HG03139 (cell line): ENCODE data around the gene RGS6.

ENCODE experiments used
- ATAC-seq: cut with Tn5 transposase; IDR thresholded peaks from one replicate; pipeline ENCODE4 v1.9.1; 2021; ENCODE audit not compliant: unreplicated experiment

RGS6 gene

DNA sequence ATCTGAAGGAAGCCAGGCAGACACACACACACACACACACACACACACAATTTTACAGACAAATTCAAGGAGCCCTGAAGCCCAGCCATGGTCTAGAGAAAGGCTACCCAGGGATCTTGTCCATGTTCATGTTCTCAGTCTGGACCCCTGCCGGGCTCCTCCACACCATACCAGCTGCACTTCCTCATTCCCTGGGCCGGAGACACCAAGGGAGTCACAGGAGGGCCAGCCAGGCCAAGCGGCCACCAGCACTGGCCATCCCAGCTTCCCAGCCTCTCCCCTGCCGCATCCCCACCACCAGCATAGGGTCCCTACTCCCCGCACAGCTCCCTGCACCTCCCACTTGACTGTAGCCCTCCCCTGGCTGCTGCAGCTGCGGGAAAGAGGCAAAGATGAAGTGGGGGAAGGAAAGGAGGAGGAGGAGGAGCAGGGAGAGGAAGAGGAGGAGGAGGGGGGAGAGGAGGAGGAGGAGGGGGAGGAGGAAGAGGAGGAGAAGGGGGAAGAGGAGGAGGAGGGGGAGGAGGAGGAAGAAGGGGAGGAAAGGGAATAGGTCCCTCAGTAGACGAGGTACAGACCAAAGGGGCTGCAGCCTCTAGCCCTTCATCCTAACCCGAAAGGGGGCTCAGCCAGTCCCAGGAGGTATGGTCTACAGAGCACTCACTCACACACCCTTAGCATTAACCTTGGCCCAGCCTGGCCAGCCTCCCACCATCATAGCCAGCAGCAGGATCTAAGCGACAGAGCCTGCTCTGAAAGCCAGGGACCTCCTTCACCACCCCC, 668.5 kb downstream of the RGS6 start:
- no peak for ATAC-seq

DNA sequence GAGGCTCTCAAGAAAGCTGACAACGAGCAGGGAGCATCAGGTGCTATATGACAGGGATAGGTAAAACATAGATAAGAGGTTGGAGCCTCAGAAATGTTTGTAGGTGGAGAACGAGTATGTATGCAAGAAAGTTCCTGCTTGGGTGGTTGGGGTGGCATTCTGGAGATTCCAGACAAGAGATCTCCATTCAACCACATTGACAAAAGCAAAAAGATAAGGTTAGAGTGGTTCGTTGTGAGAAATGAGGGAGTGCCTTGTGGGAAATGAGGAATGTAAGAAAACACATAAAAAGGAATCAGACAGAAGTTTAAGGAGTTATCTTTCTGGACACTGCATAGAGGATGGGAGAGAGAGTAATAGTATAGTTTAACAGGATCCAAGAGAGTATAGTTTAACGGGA, 671.4 kb downstream of the RGS6 start:
- no peak for ATAC-seq

DNA sequence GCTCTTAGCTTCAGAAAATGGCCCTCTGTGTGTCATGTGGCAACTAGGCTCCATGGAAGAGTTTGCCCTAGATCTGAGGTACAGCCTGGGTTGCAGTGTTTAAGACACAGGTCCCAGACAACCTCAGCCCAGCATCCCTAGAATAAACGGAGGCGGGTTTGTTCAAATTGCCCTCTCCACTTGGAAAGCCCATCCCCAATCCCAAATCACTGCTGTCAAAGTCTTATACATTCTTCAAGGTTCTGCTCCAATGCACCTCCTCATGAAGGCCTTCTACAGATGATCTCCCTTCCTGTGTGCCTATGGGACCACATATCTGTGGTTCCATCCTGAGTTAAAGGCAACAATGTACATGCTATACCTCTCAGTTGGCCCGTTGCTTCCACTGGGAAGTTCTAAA, 671.9 kb downstream of the RGS6 start:
- no peak for ATAC-seq

DNA sequence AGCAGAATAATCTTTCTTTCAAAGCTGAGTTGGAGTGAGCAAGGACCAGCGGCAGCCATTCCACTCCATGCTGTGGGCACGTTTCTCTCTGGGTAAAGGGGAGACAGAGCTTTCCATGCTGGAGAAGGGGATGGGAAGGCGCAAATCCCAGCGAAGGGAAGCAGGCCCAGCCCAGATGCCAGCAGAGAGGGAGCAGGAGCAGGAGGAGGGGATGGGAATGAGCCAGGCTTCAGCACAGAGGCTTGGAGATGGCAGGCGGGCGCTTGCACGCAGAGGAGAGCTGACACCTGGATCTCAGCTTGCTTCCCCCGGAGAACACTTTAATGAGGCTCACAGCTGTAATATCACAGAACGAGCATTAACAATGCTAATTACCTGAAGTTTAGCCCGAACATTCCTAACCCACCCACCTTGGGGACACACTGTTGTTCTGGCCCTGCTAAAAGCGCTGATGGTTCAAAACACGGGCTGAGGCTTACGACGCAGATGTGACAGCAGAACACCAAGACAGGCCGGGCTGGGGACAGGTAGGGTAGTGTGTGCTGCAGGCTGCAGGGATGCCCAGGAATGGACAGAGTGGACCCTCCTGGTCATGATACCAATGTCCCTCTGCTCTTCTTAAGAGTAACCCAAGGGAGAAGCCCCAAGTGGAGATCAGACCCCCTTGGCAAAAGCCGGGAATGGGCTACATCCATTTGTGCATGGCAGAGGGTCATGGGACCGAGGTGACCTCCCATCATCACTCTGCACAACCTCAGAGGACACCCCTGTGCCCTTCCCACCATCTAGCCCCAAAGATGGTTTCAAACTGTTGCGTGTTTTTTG, 673.1 kb downstream of the RGS6 start:
- no peak for ATAC-seq

DNA sequence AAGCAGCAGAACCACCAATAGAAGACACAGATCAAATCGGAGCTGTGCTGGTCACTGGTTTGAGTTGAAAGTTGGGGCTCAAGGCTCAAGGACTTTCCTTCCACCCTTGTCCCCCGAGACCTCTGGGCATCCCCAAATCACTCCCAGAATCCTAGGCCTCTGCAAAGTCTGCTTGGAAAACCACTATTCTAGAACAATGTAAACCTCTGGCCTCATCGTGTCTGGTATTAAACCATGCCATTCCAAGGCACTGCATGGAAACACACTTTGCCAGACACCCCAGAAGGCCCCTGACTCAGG, 673.6 kb downstream of the RGS6 start:
- ATAC-seq = no peak

DNA sequence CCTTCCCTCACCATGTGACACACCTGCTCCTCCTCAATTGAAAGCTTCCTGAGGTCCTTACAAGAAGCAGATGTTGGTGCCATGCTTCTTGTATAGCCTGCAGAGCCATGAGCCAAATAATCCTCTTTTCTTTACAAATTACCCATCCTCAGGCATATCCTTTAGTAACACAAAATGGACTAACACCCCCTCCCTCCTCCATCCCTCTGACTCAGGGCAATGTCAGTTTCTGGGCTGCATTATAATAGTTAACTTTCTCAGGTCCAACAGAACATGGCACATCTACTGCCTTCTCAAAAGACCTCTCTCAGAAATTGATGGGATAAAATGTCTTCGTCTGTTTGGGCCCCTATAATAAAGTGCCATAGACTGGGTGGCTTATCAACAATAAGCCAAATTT, 674.6 kb downstream of the RGS6 start:
- no peak for ATAC-seq

DNA sequence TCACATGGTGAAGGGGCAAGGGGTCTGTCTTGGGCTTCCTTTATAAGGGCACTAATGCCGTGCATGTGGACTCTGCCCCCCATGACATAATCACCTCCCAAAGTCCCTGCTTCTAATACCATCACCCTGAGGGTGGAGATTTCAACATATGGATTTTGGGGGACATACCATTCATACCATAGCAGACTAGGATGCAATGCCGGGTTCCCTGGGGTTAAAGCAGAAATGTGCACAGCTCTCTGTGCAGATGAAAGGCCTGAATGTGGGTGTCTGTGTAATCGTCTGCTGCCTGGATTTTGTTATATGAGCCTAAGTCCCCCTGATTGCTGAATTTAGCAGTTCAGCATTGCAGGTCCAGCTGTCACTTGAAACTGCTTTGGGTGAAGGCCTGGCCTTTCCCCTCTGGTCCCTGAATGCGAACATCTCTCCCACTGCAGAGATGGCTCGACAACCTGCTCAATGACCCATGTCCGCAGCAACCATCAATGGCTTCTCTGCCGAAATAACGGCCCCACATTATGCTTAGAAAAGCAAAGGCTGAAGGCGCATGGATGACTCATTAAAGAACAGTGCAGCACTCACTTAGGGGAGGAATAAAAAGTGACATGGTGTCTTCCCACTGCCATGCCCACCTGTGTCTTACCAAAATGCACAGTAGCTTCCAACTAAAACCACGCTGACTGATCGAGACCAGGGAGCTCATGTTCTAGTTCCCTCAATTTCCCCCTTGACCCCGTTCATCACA, 675.3 kb downstream of the RGS6 start:
- ATAC-seq = no peak

DNA sequence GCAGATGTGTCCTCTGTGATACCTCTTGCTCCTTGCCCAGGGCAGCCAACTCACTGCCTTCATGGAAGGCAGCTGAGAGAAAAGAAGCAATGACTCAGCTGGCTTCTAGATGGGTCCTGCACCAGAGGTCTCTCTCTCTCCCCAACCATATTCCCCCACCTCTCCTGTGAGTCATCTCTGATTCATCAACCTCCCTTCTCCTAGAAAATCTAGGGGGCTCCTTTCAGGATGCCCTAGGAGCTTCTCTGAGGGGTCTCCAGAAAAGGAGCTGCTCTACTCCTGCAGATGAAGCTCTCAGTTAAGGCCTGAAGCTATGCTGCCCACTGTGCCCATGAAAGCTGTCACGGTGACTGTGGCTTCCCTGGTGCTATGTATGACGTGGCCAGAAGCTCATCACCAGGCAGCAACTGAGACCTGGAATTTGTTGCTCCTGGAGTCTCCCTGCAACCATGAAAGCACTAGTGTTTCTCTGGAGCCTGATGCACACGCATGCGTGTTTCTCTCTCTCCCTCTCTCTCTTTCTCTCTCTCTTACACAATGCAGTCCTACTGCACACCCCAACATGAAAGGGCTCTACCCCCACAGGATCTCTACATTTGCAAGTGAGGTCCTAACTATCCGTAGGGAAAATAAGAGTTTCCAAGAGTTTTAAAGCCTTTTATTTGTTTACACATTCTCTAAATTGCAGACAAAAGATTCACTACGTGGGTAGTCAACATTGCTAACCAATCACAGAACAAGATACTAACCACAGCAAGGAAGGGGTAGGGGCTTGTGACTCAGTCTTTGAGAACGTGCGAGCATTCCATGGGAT, 676.4 kb downstream of the RGS6 start:
- ATAC-seq = no peak

DNA sequence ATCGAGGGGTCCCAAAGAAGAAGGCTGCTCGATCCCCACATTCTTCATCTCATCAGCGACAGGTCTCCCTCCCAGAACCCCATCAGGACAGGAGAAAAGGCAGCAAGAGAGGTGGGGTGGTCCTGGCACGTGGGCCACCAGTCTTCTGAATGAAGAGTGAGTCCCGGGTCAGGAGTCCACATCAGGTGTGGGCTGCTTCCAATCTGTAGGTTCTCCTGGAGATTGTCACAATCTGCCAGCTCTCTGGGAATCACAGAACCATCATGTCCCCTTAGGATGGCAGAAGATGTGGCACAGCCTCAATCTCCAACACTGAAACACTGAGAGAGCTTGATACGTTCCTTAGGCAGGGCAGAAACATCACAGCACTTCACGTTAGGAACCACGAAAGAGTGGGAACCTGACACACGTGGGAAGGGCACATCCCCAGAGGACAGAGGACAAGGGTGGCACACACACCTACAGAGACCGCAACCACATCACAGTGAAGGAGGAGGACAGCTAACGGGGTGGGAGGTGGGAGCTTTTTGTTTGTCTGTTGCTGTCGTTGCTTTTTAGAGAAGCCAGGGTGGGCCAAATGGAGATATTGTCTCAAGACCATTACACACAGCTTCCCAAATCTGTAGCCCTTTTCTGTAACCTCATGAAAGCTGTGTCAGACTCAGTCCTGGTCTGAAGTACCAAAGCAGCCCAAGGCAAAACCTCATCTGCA, 677.1 kb downstream of the RGS6 start:
- no peak for ATAC-seq

DNA sequence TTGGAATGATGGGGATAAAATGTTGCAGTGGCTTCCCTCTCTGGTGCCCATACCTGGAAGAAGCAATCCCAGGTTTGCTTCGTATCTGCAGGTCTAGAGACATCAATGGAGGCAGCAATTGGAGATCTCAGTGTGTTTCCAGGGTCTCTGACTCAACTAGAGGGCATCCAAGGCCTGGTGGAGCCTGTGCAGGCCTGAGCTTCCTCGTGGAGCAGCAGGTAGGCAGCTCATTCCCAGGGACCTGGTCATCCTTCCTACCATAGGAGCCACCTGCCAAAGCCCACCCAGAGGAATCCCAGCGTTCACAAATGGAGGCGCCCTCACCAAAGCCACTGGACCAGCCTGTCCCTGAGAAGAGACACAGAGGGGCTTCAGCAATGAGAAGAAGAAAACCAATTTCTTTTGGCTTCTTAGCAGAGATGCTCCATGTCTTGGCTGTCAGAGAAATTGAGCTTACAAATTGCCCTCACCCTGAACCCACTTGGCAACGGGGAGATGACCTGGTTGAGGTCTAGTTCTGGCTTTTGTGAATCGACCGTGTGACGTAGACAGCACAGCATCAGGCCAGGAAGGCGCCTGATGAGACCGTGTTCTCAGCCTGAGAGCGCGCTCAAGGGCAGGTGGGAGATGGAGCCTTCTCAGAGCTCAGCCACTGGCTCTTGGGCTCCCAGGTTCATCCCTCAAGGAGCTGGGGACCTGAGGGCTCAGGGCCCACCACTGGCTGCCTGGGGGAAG, 678.0 kb downstream of the RGS6 start:
- no peak for ATAC-seq

DNA sequence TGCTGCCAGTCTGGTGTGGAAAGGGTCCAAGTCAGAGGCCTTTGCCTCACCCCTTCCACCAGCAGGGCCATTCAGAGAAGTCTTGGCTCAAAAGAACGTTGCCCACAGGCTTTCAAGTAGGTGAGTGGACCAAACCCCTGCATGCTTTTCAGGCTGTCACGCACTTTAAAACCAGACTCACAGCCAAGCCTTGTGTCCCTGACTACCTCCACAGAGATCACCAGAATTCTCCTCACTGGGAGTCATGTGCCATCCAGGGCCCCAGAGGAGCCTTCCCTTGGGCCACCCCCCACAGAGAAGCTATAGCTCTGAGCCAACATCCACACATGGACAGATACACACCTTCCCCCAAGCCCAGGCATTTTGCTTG, 678.6 kb downstream of the RGS6 start:
- no peak for ATAC-seq

DNA sequence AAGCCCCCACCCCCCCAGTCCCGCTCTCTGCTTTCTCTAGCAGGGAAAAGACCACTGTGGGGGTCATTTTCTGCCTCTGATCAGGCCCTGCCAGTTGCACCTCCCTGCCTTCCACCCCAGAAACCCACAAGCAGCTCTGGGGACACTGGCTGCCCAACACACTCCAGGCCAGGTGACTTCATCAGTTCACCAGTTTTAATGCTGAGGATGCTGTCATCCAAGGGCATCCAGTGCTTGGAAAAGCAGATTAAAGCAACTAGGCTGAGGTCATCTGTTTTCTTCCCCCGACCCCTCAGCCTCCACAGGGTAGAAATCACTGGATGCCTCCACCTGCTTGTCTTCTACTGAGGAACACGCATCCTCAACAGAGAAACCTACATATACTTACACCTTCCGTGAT, 679.3 kb downstream of the RGS6 start:
- ATAC-seq = no peak

DNA sequence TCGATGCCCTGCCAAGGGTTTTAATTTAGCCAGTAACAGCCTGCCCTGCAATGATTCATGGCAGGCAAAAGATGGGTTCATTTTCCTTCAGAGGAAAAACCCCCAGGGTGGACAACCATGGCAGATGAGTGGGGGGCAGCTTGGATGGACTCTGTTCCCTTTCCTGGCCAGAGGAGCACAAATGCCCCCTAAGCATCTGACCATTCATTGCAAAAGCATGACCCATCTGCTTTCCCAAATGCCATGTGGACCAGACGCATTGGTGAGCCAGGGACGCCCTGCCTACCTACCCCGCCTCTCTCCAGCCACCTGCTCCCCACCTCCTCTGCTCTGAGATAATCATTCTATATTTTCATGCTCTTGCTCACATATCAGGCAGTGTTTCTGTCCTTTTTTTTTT, 679.8 kb downstream of the RGS6 start:
- ATAC-seq = no peak

DNA sequence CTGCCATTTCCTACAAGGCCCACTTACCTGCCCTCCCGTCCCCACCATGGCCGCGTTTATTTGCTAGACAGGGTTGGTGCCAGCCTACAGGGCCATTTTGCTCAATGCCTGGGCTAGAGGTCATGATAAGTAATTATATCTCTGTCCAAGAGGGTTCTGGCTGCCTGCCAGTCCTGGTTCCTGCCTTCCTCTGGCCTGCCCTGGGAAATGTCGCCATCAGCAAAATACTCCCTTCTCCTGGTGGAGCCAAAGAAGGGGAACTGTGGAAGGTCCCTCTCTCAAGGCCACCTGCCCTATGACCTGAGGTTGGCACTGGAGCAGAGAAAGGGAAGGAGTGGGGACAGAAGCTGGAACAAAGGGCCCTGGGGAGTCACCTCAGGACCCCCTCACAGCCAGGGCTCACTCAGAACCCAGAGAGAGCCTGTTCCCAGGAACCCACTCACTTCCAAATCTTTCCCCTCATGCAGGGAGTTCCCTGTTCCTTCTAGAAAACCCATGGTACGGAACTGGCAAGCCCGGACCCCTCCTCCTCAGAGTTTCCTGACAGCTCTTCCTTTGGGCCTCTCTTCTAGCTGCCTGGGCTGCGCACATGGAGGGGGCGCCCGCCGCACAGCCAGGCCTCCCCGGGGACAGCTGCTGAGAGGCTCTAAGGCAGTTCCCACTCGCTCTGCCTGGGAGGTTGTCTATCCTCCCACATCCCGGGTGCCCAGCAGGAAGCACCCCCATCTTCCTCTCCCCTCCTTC, 681.2 kb downstream of the RGS6 start:
- no peak for ATAC-seq

DNA sequence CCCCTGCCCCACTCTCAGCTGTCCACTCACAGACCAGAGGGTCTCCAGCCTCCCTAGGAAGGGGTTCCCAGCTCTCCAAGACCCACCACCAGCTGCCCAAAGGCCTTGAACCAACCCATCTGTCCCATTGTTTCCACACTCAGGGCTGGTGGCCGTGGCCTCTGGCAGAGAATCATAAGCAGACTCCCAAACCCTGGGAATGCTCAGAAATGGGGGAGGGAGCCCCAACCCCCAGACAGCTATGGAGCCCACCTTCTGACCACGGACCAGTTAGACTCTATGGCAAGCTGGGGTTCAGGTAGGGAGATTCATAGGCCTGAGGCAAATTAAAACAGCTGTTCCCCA, 681.7 kb downstream of the RGS6 start:
- no peak for ATAC-seq

DNA sequence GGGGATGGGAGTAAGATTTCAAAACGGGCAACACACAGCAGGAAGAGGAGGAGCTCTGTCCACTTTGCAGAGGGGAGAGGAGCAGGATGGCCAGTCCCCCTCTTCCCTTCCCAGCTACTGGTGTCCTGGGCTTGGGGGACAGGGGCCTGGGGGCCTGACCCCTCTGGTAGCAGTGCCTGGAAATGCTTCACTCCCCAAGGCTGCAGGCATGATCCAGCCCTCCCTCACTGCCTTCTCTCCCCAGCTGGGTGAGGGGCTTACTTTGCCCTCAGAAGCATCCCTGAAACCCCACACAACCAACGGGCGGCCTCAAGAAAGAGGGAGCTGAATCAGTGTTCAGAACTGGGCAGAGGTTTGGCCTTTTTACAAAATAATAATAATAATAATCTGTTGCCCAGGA, 682.1 kb downstream of the RGS6 start:
- ATAC-seq = no peak

DNA sequence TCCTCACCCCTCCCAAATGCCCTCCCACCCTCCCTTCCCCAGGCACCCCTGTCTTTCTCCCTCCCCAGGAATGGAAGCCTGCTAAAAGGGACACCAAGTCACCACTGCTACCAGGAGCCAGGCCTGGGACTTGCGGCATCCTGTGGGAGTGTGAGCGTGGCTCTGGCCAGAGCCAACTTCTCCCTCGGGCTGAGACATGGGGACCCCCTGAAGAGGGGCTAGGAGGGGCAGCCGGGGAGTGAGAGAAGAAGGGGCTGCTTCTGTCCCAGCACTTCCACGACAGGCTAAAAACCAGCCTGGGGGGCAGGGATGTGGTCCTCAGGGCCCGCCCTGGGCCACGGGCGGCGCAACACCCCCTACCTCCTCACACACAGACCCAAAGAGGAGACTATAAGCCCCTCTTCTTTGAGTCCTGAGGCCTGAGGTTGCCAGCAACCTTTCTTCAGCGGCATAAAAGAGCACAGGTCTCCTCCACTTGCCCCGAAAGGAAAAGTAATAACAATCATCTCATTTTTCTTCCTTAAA, 682.7 kb downstream of the RGS6 start:
- ATAC-seq = no peak

DNA sequence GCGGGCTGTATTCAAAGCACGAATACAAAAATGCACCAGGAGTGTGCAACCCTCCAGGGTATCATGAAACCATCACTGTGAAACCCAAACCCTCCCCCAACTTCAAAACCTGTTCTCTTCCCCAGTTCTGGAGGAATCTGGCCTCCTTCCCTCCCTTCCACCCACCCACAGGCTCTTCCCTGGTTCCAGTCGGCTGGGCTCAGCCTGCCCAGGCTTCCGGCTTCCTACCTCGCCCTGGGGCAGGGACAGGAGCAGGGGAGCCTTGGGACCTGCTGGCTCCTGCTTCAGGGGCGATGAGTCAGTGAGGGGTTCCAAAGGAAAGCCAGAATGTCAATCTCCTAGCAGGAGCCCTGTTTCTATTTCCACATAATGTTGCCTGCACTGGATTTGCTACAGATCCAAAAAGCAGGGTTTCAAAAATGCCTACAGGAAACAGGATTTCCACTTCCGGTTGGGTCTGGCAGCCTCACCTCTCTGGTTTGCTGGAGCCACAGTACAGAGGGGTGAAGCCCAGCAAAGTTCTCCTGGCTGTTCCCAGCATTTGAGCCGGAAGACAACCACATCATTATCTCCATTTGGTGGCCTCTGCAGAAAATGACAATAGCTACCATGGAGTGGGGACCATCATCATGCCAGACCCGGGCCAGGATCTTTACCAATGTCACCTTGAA, 683.4 kb downstream of the RGS6 start:
- ATAC-seq = no peak
